GM12891 (cell line): Measurements from ENCODE around the gene MED4.

Source experiments
- DNase-seq: peaks from one replicate; pipeline ENCODE4 v3.0.0; 2011; ENCODE audit warnings: low spot score; ENCODE audit not compliant: insufficient read length
- FAIRE-seq: peaks from 2 replicates; lab custom pipeline; 2011; peaks lifted over from hg19 to GRCh38; lab: Jason Lieb, UNC
- PAX5 ChIP-seq: IDR thresholded peaks from 2 replicates; pipeline ENCODE4 v1.6.1; 2011; ENCODE audit warnings: low read length, moderate library complexity, mild to moderate bottlenecking; ENCODE audit not compliant: insufficient read depth, severe bottlenecking
- POLR2A ChIP-seq: IDR thresholded peaks from 2 replicates; pipeline ENCODE4 v1.6.1; 2011; ENCODE audit warnings: low read depth, low read length, control low read depth
- POLR2AphosphoS5 ChIP-seq: IDR thresholded peaks from 2 replicates; pipeline ENCODE4 v1.6.1; 2011; ENCODE audit warnings: low read depth, low read length, control low read depth
- POU2F2 ChIP-seq: IDR thresholded peaks from 2 replicates; pipeline ENCODE4 v1.6.1; 2011; ENCODE audit warnings: low read depth, mild to moderate bottlenecking, control low read depth, low read length, moderate library complexity
- SPI1 ChIP-seq: IDR thresholded peaks from 2 replicates; pipeline ENCODE4 v1.6.1; 2011; ENCODE audit warnings: low read depth, low read length, control low read depth
- TAF1 ChIP-seq: IDR thresholded peaks from 2 replicates; pipeline ENCODE4 v1.6.1; 2011; ENCODE audit warnings: low read depth, low read length, control low read depth

Gene MED4

DNA sequence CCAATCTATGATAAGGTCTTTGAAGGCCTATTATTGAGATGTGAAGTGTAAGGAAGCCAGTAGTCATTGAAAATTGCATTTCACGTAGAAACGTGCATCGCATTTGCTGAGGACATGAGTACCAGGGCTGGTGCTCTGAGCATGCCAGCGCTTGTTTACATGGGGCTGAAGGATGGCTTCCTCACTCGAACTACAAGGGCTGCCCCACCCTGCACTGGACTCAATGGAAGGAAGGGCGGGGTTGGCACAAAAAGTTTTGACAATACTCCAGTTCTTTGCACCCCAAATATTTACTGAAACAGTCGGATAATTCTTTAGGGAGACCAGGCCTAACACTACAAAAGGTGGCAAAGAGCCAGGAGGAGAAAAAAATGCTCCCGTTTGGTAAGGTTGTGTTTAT lies 28.9 kb upstream of the MED4 start:
- TF ChIP-seq TAF1 (no peak), POLR2A (no peak), POU2F2 (no peak), POLR2AphosphoS5 (no peak), PAX5 (no peak), SPI1 (no peak)
- FAIRE-seq (no peak), DNase-seq (no peak)

GRCh38 chr13:48121733-48122132 lies 26.8 kb upstream of the MED4 start:
- TF ChIP-seq POU2F2 (no peak), POLR2A (no peak), TAF1 (no peak), SPI1 (no peak), POLR2AphosphoS5 (no peak), PAX5 (no peak)
- FAIRE-seq (no peak), DNase-seq (no peak)

- no peak for FAIRE-seq
- TF ChIP-seq SPI1, result no peak
- TF ChIP-seq POLR2AphosphoS5, result no peak
- TF ChIP-seq TAF1, result no peak
- TF ChIP-seq POU2F2, result no peak
- no peak for TF ChIP-seq PAX5
- TF ChIP-seq POLR2A, result no peak
- DNase-seq, result no peak
Observed at GRCh38 chr13:48120241-48120640, 25.3 kb upstream of the MED4 start.

DNA sequence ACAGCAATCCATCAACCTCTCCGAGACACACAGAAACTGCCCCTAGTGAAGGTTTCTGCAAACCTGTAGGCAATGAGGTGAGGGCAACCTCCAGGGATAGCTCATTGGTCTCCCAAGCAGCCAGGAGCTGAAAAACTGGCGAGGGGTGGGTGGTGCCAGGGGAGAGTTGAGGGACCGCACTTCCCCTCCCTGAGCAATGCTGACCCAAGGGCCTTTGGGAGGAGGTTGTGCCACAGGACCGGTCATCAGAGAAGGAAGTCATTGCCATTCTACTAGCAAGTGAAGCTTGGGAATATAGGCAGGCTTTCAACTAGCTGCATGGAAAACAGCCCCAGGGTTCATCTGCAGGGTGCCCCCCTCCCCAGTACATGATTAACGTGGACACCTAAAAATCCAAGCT lies 23.1 kb upstream of the MED4 start:
- no peak for DNase-seq
- FAIRE-seq, result no peak
- TF ChIP-seq PAX5 (no peak), TAF1 (no peak), POU2F2 (no peak), SPI1 (no peak), POLR2AphosphoS5 (no peak), POLR2A (no peak)

DNA sequence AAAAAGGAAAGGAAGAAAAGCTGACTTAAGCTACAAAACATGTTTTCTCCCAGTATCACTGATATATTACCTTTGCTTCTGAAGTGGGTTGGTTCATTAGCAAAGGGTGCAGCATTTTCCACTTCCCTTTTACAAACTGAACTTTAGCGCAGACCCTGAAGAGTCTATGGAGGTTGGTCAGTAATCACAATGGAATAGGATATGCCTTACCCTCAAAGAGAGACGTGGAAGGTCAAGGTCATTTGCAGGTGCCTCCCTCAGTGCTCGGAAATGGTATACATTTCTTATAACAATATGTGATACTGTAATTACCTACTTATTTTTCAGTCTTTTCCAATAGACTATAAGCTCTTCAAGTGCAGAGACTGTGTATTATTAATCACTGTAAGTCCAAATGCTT lies 21.9 kb upstream of the MED4 start:
- no peak for DNase-seq
- TF ChIP-seq POU2F2 (no peak), SPI1 (no peak), POLR2AphosphoS5 (no peak)
- FAIRE-seq, result no peak

- no peak for DNase-seq
- FAIRE-seq, result no peak
- no peak for TF ChIP-seq PAX5
- TF ChIP-seq POLR2A, result no peak
- no peak for TF ChIP-seq POLR2AphosphoS5
- no peak for TF ChIP-seq TAF1
- no peak for TF ChIP-seq POU2F2
- TF ChIP-seq SPI1, result no peak
Observed at GRCh38 chr13:48113756-48114130, 18.8 kb upstream of the MED4 start.

- DNase-seq (no peak), FAIRE-seq (no peak)
- TF ChIP-seq TAF1, result no peak
Observed at GRCh38 chr13:48112896-48113755, 18.2 kb upstream of the MED4 start.

- no peak for FAIRE-seq
- no peak for DNase-seq
- TF ChIP-seq POU2F2 (no peak), TAF1 (no peak), POLR2A (no peak)
Observed at GRCh38 chr13:48110931-48111721, 16.2 kb upstream of the MED4 start.

DNA sequence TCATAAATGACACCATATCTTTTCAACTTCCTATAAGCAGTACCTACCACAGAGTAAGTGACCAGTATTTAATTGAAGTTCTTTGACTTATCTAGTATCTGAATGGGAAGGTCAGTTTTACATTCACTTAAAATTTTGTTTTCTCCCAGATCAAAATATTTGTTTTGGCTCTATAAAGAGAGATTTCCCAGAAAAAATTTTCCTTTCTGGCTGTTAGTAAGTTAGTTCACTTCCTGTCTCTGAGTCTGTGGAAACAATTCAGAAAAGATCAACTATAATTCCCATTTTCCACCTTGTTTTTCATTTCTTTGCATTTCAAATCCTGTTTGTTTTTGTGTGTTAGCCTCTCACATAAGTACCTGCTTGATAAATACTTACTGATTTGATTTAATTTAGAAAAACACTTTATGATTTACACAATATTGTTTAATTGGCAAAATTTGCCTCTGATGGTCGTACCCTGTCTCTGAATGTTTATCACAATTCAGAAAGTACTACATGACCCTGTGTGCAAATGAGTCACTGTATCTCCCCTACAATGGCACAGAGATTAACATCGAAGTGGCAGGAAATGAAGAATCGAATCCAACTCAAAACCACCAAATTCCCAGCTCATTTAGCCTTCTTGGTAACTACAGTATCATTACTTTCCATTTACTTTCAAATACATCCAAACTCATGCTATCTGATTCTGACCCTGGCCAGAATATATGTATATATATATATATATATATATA lies 15.4 kb upstream of the MED4 start:
- FAIRE-seq (no peak), DNase-seq (no peak)
- TF ChIP-seq POLR2A (no peak), SPI1 (no peak), POLR2AphosphoS5 (no peak), PAX5 (no peak), TAF1 (no peak), POU2F2 (no peak)

DNA sequence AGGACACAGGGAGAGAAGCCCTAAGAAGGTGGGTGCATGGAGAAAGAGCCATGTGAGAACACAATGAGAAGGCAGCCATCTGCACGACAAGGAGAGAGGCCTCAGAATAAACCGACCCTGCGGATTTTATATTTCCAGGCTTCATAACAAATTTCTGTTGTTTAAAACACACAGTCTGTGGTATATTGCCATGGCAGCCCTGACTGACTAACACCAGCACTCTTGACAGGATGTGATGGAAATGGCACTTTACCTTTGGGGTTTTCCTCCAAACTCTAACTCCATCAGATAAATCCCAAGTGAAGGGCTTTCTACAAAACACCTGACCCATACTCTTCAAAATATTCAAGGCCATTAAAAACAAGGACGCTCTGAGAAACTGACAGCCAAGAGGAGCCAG lies 13.2 kb upstream of the MED4 start:
- no peak for FAIRE-seq

More for the DNA sequence above, 13.2 kb upstream of the MED4 start:
- no peak for DNase-seq
- TF ChIP-seq POLR2A, result no peak
- no peak for TF ChIP-seq PAX5
- TF ChIP-seq SPI1, result no peak
- TF ChIP-seq POU2F2, result no peak
- no peak for TF ChIP-seq TAF1
- no peak for TF ChIP-seq POLR2AphosphoS5
